Suprapubic skin (tissue), 4 donors: ENCODE measurements around the gene LMCD1. TPM values are rescaled to one million over a fixed set of nuclear protein-coding genes. Genes with fewer than 3 reads are reported as not detected.
A peak's percentile ranks its signal among the peaks of the same experiment; 100 is the strongest.

Source experiments
- DNase-seq, 2 donors: peaks; one replicate each; pipeline ENCODE4 v3.0.0-alpha.2; 2019; ENCODE audit warnings: low spot score in 2 of 2
- H3K27ac ChIP-seq: fragments of 200-600 bp; sonication (generic); one replicate; pipeline ENCODE4 v1.5.1; 2019
- H3K27me3 ChIP-seq: fragments of 200-600 bp; sonication (generic); one replicate; pipeline ENCODE4 v1.5.1; 2019
- H3K36me3 ChIP-seq: fragments of 200-600 bp; sonication (generic); one replicate; pipeline ENCODE4 v1.5.1; 2019
- H3K4me1 ChIP-seq: fragments of 200-600 bp; sonication (generic); one replicate; pipeline ENCODE4 v1.5.1; 2019
- H3K4me3 ChIP-seq: fragments of 200-600 bp; sonication (generic); one replicate; pipeline ENCODE4 v1.5.1; 2019; ENCODE audit warnings: mild to moderate bottlenecking
- H3K9me3 ChIP-seq: fragments of 200-600 bp; sonication (generic); one replicate; pipeline ENCODE4 v1.5.1; 2019
- EP300 ChIP-seq: sonication (generic); formaldehyde crosslinking; IDR thresholded peaks from one replicate; pipeline ENCODE4 v1.6.1; 2017; ENCODE audit warnings: antibody characterized with exemption
- POLR2A ChIP-seq, 2 donors: fragments of 450-650 bp; IDR thresholded peaks; one replicate each; pipeline ENCODE4 v1.6.1; 2017; ENCODE audit warnings: antibody characterized with exemption in 2 of 2, mild to moderate bottlenecking in 2 of 2, moderate library complexity in 2 of 2
- POLR2AphosphoS5 ChIP-seq, 3 donors: sonication (generic); formaldehyde crosslinking; IDR thresholded peaks; one replicate each; pipeline ENCODE4 v1.6.1; 2017; ENCODE audit warnings: antibody characterized with exemption in 3 of 3
- WGBS: methylation state at CpG from one replicate; pipeline ENCODE4 v1.1.5; 2018; 5-methylcytosine and 5-hydroxymethylcytosine counted together
- total RNA-seq, 4 donors: library from RNA; depleted of rRNA; stranded (reverse); fragments of >200 nt; gene quantifications; one replicate each; pipeline ENCODE4 v1.1.0, GENCODE V29; 2016
- TF ChIP-seq, protein P1 (sequence below), 2 donors: fragments of 200-600 bp in 1 of 2; fragments of 450-650 bp in 1 of 2; sonication (generic) in 1 of 2; IDR thresholded peaks; one replicate each; pipeline ENCODE4 v1.5.1; 2016 to 2019; ENCODE audit warnings: antibody characterized with exemption in 2 of 2, mild to moderate bottlenecking in 1 of 2, moderate library complexity in 1 of 2

LMCD1 gene
- total RNA-seq, 4 donors from 2014 or later = 33.4 to 49.3 (median 36.8) TPM

DNA sequence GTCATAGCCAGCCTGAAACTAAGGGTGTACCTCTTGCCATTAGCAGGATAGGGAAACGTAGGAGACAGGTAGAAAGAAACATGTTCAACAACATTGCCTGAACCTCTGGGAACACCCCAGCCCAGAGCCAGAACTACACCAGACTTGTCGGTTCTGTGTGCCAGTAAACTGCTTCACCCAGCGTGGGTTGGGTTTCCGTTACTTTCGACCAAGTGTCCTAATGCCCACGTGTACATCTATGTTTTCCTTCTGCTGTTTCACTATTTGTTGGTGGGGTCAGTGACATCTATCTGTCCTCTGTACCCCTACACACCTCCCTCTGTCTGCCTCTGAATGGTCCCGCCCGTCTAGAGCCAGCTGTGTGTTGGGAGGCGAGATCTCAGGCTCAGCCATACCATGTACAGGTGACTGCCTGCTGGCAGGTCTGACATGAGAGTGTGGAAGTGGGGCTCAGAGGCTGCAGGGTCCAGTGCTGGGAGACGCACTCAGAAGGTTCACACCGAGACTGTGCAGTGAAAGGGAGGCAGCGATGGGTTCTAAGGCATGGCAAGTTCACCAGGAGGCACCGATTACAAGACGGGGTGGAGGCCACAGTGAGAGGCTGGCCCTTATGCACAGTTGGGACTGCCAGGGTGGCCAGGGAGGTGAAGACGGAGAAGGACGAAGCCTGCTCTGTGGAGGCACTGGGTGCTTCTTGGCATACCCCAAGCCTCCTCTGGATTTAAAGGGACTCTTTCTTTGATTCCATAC lies 106.6 kb downstream of the LMCD1 start:
- Histone ChIP-seq H3K36me3 (no peaks in the 10 kb centered on the region), H3K4me3 (no peak overlapping the region), H3K9me3 (no peaks in the 10 kb centered on the region), H3K27ac (no peak overlapping the region), H3K27me3 (no peaks in the 10 kb centered on the region), H3K4me1 (peaks cover 32% of the 10 kb centered on the region)
- TF ChIP-seq, protein P1, sequence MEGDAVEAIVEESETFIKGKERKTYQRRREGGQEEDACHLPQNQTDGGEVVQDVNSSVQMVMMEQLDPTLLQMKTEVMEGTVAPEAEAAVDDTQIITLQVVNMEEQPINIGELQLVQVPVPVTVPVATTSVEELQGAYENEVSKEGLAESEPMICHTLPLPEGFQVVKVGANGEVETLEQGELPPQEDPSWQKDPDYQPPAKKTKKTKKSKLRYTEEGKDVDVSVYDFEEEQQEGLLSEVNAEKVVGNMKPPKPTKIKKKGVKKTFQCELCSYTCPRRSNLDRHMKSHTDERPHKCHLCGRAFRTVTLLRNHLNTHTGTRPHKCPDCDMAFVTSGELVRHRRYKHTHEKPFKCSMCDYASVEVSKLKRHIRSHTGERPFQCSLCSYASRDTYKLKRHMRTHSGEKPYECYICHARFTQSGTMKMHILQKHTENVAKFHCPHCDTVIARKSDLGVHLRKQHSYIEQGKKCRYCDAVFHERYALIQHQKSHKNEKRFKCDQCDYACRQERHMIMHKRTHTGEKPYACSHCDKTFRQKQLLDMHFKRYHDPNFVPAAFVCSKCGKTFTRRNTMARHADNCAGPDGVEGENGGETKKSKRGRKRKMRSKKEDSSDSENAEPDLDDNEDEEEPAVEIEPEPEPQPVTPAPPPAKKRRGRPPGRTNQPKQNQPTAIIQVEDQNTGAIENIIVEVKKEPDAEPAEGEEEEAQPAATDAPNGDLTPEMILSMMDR (IDR thresholded peaks at IDR 0.05) = no peak
- TF ChIP-seq POLR2A (IDR thresholded peaks at IDR 0.05) (no peak), EP300 (no peak), POLR2AphosphoS5 (IDR thresholded peaks at IDR 0.05) (no peak)
- WGBS = 85% methylated on average over 16 of the region's 16 CpGs
- DNase-seq = no peak

DNA sequence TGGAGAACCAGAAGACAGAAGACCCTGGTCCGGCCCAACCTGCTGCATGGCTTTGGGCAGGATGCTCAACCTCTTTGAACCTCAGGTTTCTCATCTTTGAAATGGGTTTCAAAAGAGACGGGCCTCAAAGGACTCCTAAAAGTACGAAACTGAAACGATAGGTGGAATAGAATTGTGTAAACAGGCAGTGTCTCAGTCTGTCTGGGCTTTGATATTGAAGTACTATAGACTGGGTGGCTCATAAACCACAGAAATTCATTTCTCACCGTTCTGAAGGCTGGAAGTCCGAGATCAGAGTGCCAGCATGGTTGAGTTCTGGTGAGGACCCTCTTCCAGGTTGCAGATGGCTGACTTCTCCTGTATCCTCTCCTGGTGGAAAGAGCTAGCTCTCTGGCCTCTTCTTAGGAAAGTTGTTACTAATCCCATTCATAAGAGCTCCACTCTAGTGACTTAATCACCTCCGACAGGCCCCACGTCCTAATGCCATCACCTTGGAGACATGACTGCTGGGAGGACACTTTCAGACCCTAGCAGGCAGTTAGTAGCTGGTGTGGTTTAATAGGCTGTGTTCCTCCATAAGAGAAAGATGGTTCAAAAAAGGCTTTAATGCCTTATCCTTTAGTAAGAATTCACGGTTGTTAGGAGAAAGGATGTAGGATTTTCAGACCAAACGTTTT lies 107.3 kb downstream of the LMCD1 start:
- no peak for TF ChIP-seq POLR2A (IDR thresholded peaks at IDR 0.05)
- TF ChIP-seq, protein P1 (IDR thresholded peaks at IDR 0.05) = no peak
- TF ChIP-seq POLR2AphosphoS5 (IDR thresholded peaks at IDR 0.05) = no peak
- peaks cover 25% of the 10 kb centered on the region for H3K4me1 ChIP-seq
- peak in 1 of 2 donors; percentile 16 for DNase-seq
- no peak overlapping the region for H3K27ac ChIP-seq
- no peaks in the 10 kb centered on the region for H3K27me3 ChIP-seq
- no peak overlapping the region for H3K4me3 ChIP-seq
- no peaks in the 10 kb centered on the region for H3K36me3 ChIP-seq
- H3K9me3 ChIP-seq = no peaks in the 10 kb centered on the region
- WGBS = 87% methylated on average over 10 of the region's 10 CpGs

DNA sequence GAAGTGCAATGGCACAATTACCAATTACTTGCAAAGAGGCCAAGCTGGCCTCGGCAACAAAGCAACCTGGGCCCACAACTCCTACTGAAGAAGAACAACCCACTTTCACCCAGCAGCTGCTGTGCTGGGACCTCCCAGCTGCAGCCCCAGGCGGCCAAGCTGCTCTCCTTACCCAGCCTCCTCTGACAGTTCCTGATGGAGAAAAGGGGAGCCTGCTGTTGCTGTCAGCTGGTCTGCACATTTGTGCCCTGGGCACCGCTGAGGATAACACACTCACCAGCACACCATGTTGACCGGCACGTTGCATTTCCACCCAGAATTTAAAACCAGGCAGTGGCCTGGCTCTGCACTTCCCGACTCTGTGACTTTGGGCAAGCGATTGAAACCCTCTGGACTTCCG lies 109.3 kb downstream of the LMCD1 start:
- peak in 1 of 2 donors; percentile 30 for DNase-seq
- no peaks in the 10 kb centered on the region for H3K36me3 ChIP-seq
- no peak overlapping the region for H3K27ac ChIP-seq
- TF ChIP-seq EP300 (no peak), POLR2A (IDR thresholded peaks at IDR 0.05) (no peak), POLR2AphosphoS5 (IDR thresholded peaks at IDR 0.05) (no peak)
- TF ChIP-seq, protein P1 (IDR thresholded peaks at IDR 0.05) = no peak
- no peak overlapping the region for H3K4me3 ChIP-seq
- WGBS = 82% methylated on average over 8 of the region's 8 CpGs
- H3K4me1 ChIP-seq = peaks cover 22% of the 10 kb centered on the region
- H3K9me3 ChIP-seq = no peaks in the 10 kb centered on the region
- no peaks in the 10 kb centered on the region for H3K27me3 ChIP-seq

DNA sequence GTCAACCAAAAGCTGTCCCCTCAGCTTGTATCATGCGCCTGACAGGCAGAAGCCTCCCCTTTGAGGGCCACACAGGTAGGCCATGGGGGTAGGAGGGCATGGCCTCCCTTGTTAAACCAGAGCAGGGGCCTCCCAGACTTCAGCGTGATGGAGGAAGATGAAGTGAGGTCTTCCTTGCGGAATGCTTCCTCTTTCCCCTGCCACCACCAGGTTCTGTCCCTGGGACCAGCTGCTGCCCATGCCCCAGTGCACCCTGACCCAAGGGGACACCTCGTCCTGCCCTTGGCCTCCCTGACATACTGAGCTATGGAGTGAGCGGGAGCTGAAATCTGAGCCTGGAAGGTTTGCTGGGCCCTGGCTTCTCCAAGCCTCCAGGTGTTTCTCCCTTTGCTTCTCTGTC lies 116.3 kb downstream of the LMCD1 start:
- no peak overlapping the region for H3K27ac ChIP-seq
- DNase-seq = peak in 1 of 2 donors; percentile 18
- 97% methylated on average over 5 of the region's 5 CpGs for WGBS
- TF ChIP-seq EP300 = no peak
- no peak for TF ChIP-seq POLR2A (IDR thresholded peaks at IDR 0.05)
- TF ChIP-seq POLR2AphosphoS5 (IDR thresholded peaks at IDR 0.05) = no peak
- TF ChIP-seq, protein P1 (IDR thresholded peaks at IDR 0.05) = no peak
- peaks cover 8% of the 10 kb centered on the region for H3K4me1 ChIP-seq
- H3K36me3 ChIP-seq = no peaks in the 10 kb centered on the region
- no peaks in the 10 kb centered on the region for H3K27me3 ChIP-seq
- peaks cover 7% of the 10 kb centered on the region for H3K9me3 ChIP-seq
- H3K4me3 ChIP-seq = no peak overlapping the region

DNA sequence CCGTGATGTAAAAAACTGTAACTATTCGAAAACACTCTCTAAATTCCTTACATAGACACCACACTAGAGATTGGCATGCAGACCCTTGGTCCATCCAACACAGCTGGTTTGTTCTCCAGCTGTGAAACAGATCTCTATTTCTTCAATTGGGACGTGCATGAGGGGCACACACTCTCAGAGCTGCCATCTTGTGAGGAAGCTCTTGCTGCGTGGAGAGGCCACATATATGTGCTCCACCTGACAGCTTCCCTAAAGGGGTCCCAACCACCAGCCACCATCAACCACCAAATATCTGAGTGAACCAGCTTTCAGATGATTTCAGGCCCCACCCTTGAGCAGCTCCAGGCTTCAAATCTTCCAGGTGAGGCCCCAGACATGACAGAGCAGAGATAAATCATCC lies 117.3 kb downstream of the LMCD1 start:
- peaks cover 7% of the 10 kb centered on the region for H3K9me3 ChIP-seq
- H3K27me3 ChIP-seq = no peaks in the 10 kb centered on the region
- peaks cover 14% of the 10 kb centered on the region for H3K4me1 ChIP-seq
- H3K36me3 ChIP-seq = no peaks in the 10 kb centered on the region
- TF ChIP-seq POLR2AphosphoS5 (IDR thresholded peaks at IDR 0.05) (no peak), POLR2A (IDR thresholded peaks at IDR 0.05) (no peak), EP300 (no peak)
- TF ChIP-seq, protein P1 (IDR thresholded peaks at IDR 0.05) = no peak
- WGBS = 100% methylated on average over 3 of the region's 4 CpGs
- peak; percentile 15 to 26 for DNase-seq
- no peak overlapping the region for H3K4me3 ChIP-seq
- no peak overlapping the region for H3K27ac ChIP-seq
